Measurements from ENCODE around the gene CST9.

The CST9 gene

GRCh38 chr20:23605867-23606651, at the start of gene CST9:
Gene CST9, minus strand, starts transcription at chr20:23605917. Its CDS starts 53 bp downstream, at chr20:23605864.
- no peak for DNase-seq (ENCODE audit: low read depth in 2 of 2)

- DNase-seq (ENCODE audit: low read depth in 2 of 2): no peak
These were observed 49.0 kb upstream of the CST9 start for GRCh38 chr20:23654717-23655116.

DNA sequence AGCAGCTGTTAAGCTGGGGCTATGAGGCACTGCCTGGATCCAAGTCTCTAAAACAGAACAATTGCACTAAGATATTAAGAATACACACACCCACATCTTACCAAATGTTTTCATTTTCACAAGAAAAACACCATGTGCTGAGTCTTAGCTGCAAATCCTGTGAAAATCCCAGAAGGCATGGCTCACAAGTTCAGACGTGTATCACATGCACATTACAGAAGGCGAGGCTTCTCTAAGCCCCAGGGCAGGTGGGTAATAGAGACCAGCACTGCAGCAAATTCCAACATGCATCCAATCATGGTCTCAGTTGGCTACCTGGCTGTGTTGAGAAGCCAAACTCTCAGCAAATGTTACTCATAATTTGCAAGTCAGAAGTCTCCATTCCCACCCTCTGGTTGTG, 48.3 kb upstream of the CST9 start:
- DNase-seq (ENCODE audit: low read depth in 2 of 2): no peak

GRCh38 chr20:23653400-23653938, 47.8 kb upstream of the CST9 start:
- DNase-seq (ENCODE audit: low read depth in 2 of 2): no peak

- DNase-seq (ENCODE audit: low read depth in 2 of 2): no peak
These were observed 47.2 kb upstream of the CST9 start for GRCh38 chr20:23652926-23653325.

GRCh38 chr20:23652371-23652770, 46.7 kb upstream of the CST9 start:
- no peak for DNase-seq (ENCODE audit: low read depth in 2 of 2)

DNA sequence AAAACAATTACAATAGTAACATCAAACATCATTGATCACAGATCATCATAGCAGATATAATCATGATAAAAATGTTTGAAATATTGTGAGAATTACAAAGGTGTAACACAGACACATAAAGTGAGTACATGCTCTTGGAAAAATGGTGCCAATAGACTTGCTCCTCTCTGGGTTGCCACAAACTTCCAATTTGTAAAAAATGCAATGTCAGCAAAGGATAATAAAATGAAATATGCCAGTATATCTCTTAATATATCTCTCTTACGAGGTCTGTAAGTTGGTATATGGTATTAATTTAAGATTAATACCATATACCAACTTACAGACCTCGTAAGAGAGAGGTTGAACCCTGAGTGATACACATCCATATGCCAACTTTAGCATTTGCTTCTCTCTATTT, 45.4 kb upstream of the CST9 start:
- no peak for DNase-seq (ENCODE audit: low read depth in 2 of 2)

DNA sequence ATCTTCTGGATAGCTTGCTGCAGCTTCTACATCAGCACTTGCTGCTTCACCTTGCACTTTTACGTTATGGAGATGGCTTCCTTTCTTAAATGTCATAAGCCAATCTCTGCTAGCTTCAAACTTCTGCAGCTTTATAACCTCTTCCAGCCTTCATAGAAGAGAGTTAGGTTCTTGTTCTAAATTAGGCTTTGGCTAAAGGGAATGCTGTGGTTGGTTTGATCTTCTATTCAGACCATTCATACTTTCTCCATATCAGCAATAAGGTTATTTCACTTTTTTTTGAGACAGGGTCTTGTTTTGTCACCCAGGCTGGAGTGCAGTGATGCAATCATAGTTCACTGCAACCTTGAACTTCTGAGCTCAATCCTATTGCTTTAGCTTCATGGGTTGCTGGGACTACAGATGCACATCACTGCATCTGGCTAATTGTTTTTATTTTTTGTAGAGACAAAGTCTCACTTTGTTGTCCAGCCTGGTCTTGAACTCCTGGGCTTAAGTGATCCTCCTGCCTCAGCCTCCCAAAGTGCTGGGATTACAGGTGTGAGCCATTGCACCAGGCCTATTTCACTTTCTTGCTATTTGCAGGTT, 44.2 kb upstream of the CST9 start:
- no peak for DNase-seq (ENCODE audit: low read depth in 2 of 2)

- no peak for DNase-seq (ENCODE audit: low read depth in 2 of 2)
These were observed 43.5 kb upstream of the CST9 start for GRCh38 chr20:23649242-23649641.

DNA sequence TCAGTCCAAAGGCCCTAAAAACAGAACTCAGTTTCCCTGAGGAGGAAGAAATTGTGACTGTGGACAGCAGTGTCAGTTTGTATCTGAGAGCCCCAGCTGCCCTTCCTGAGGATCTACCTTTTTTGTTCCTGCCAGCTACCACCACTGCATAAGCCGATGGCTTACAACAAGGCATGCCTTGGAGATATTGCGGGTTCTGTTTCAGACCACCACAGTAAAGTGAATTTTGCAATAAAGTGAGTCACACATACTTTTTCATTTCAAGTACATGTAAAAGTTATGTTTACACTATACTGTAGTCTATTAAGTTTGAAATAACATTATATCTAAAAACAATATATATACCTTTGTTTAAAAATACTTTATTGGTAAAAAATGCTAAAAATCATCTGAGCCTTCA, 41.6 kb upstream of the CST9 start:
- no peak for DNase-seq (ENCODE audit: low read depth in 2 of 2)

DNA sequence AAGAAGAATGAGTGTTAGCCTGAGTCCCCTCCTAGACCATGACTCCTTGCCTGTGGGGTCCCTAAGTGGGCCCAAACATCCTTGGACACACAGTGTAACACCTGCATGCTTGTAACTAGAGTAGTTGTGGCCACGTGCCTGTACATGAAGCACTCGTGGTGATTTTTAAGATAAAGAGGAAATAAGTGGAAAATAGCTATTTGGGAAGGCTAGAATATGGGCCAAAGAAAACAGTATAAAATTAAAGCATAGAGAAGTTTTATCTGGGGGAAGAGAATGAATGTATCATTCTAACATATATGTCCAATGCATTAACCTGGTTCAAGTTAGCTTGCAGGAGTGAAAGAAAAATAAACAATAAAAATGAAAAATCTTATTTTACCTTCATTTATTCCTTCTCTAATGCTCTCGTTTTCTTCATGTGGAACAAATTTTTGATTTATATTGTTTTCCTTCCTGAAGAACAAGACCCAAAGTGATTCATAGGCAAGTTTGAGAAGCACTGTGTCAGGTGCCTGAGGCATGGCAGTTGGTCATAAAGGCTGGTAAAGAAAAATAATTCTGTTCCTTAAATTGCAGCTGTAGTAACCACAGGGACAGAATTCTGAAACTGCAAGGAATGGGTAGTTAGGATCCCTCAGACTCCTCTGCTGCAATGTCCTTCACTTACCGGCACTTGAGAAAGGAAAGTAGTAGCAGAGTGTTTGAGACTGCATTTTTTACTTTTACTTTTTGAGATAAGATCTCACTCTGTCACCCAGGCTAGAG, 40.6 kb upstream of the CST9 start:
- no peak for DNase-seq (ENCODE audit: low read depth in 2 of 2)

DNA sequence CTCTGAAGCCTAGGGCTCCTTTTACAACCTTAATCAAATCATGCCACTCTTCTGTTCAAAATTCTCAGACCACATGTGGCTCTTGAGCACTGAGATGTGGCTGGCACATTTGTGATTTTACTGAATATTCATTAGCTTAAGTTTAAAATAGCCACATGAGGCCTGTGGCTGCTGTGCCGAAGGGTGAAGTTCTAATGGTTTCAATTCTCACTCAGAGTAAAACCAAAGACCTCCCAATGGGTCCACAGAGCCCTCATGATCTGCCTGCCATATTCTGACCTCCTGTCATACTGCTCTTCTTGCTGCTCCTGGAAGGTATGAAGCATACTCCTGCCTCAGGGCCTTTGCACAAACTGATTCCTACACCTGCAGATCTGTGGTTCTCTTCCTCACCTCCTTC, 39.9 kb upstream of the CST9 start:
- DNase-seq (ENCODE audit: low read depth in 2 of 2): no peak

- DNase-seq (ENCODE audit: low read depth in 2 of 2): no peak
These were observed 38.4 kb upstream of the CST9 start for GRCh38 chr20:23644164-23644563.

GRCh38 chr20:23643659-23644058, 37.9 kb upstream of the CST9 start:
- DNase-seq (ENCODE audit: low read depth in 2 of 2): no peak

DNA sequence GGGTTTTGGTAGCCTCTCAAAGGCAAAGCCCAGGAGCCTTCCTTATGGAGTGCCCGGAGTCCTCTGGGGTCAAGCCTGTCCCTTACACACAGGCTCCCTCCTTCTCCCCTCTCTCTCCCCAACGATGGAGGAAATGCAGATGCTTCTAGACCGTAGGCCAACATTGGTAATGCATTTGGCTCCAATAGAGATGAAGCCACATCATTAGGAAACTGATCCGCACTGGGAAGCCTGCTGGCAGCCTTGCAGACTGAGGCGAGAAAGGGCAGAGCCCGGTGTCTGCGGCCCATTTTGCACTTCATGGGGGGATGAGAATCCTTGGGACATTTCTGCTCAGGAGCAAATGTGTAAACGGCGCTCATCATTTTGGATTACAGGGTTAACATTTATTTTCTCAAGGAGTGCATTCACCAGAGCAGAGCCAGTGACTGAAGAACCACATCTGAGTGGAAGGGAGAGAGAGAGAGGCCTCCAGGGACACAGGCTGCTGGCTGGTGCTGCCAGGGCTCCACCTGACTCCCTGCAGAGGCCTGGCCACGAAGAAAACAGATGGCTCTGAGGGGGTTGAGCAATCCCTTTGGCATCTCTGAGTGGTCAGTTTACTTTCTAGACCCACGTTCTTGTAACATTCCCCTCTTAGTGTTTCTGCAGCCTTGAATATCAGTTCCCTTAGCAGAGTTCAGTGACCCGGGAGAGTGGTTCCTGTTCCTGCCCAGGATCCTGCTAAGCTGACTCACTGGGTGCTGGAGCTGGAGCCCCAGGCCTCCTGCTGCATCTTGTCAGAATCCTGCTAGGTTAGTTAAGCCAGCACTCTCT, 36.4 kb upstream of the CST9 start:
- DNase-seq (ENCODE audit: low read depth in 2 of 2): no peak

DNA sequence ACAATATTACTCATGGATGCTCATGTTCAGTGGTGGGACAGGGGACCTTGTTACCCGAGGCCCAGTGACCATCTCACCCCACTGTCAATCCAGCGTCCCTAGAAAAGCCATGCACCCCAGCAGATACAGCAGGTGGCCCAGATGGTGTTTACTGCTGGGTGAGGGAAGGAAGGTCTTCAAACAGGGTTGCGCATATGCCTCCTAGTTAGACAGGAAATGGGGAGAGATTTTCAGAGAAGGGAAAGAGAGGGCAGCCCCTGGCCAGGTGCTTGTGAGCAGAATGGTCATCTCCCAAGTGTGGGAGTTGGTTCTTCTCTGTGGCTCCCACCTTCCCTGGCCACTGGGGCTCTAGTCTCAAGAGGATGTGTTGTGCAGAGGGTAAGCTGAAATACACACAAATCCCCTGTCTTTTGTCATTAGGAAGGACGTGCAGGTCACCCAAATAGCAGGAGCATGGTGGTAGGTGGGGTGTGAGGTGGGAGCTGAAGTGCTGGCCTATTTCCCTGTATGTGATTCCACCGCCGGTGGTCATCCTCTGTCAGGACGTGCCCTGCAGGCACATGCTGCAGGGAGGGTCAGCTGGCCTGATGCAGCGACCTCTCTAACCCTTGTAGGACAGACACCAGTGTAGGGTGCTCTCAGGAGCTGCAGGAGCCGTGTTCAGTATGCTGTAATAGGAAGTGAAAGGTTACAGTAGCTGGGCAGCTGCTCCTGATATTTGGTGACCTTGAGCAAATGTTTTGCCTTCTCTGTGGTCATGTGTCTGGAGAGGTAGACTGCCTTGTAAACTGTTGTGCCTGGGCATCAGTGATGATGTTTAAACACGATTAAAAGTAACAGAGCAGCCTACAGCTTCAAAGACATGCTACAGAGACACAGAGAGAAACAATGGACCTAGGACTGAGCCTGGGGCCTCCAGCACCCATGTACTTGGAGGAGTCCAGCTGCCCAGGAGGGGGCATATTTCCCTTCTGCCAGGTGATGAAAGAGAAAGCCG, 35.3 kb upstream of the CST9 start:
- DNase-seq (ENCODE audit: low read depth in 2 of 2): no peak

- DNase-seq (ENCODE audit: low read depth in 2 of 2): no peak
These were observed 34.4 kb upstream of the CST9 start for GRCh38 chr20:23640018-23640601.

- DNase-seq (ENCODE audit: low read depth in 2 of 2): no peak
These were observed 33.8 kb upstream of the CST9 start for GRCh38 chr20:23639490-23639958.

DNA sequence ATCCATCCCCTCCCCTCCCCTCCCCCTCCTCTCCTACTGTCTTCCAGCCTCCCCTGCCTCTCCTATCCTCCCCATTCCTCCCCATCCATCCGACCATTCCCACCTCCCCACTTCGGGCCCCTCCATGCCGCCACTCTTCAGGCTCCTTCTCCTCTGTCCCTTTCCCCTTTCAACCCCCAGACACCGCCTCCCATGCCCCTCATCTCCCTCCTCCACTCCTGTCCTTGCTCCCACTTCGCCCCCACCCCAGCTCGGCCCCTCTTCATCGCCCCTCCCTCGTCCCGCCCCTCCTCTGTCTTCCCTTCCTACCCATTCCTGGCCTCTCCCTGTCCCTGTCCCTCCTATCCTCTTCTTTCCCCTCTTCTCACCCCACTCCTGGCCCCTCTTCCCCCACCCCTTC, 32.6 kb upstream of the CST9 start:
- DNase-seq (ENCODE audit: low read depth in 2 of 2): no peak

Measured in fibroblast of skin of left biceps (primary cell).